Hepatocyte (in vitro differentiated cells): ENCODE results near the gene IVD. TPM values are rescaled to one million over a fixed set of nuclear protein-coding genes. Genes with fewer than 3 reads are reported as not detected.

Experiments used
- DNase-seq: peaks from one replicate; pipeline ENCODE4 v3.0.0-alpha.2; 2016; ENCODE audit warnings: low spot score
- H2AFZ ChIP-seq: fragments of 200-600 bp; sonication (generic); 2 replicates; pipeline ENCODE4 v1.6.0; 2016; ENCODE audit warnings: antibody characterized with exemption, mild to moderate bottlenecking
- H3K27ac ChIP-seq: fragments of 200-600 bp; sonication (generic); 2 replicates; pipeline ENCODE4 v1.5.1; 2016; ENCODE audit warnings: mild to moderate bottlenecking
- H3K27me3 ChIP-seq: fragments of 200-600 bp; sonication (generic); 2 replicates; pipeline ENCODE4 v1.6.1; 2016
- H3K36me3 ChIP-seq: fragments of 200-600 bp; sonication (generic); replicated peaks from 2 replicates; pipeline ENCODE4 v1.5.1; 2016; ENCODE audit warnings: low read depth; ENCODE audit not compliant: insufficient read depth
- H3K4me1 ChIP-seq: fragments of 200-600 bp; sonication (generic); 2 replicates; pipeline ENCODE4 v1.5.1; 2016; ENCODE audit warnings: mild to moderate bottlenecking, moderate library complexity; ENCODE audit not compliant: insufficient read depth
- H3K4me2 ChIP-seq: fragments of 200-600 bp; sonication (generic); 2 replicates; pipeline ENCODE4 v1.6.0; 2016
- H3K4me3 ChIP-seq: fragments of 200-600 bp; sonication (generic); 2 replicates; pipeline ENCODE4 v1.5.1; 2016; ENCODE audit warnings: mild to moderate bottlenecking
- H3K79me2 ChIP-seq: fragments of 200-600 bp; sonication (generic); 2 replicates; pipeline ENCODE4 v1.6.0; 2017; ENCODE audit warnings: mild to moderate bottlenecking
- H3K9me2 ChIP-seq: fragments of 200-600 bp; sonication (generic); replicated peaks from 2 replicates; pipeline ENCODE4 v1.6.0; 2017; ENCODE audit warnings: mild to moderate bottlenecking; ENCODE audit not compliant: insufficient read depth
- H3K9me3 ChIP-seq: fragments of 200-600 bp; sonication (generic); 2 replicates; pipeline ENCODE4 v1.5.1; 2016; ENCODE audit warnings: low read depth, mild to moderate bottlenecking
- H4K20me1 ChIP-seq: fragments of 200-600 bp; sonication (generic); 2 replicates; pipeline ENCODE4 v1.6.0; 2016; ENCODE audit warnings: mild to moderate bottlenecking; ENCODE audit not compliant: insufficient read depth, poor library complexity, severe bottlenecking
- EZH2 ChIP-seq: fragments of 200-600 bp; sonication (generic); IDR thresholded peaks from 2 replicates; pipeline ENCODE4 v1.6.1; 2016; ENCODE audit warnings: antibody characterized with exemption, mild to moderate bottlenecking, borderline replicate concordance
- EZH2phosphoT487 ChIP-seq: fragments of 200-600 bp; sonication (generic); IDR thresholded peaks from one replicate; pipeline ENCODE4 v1.6.1; 2018; ENCODE audit warnings: antibody characterized with exemption, mild to moderate bottlenecking, low read depth, moderate library complexity; ENCODE audit not compliant: unreplicated experiment, severe bottlenecking
- WGBS: methylation state at CpG from one replicate; pipeline ENCODE4 v1.1.6; 2016; ENCODE audit warnings: low lambda C conversion rate; ENCODE audit errors: missing lambda C conversion rate; 5-methylcytosine and 5-hydroxymethylcytosine counted together
- polyA plus RNA-seq: library from polyadenylated mRNA; unstranded; fragments of >200 nt; fragmentation: Nextera tagmentation; extraction: Ambion mirVana; gene quantifications from 2 replicates; pipeline ENCODE4 v1.2.1, GENCODE V29; 2016
- total RNA-seq: library from RNA; depleted of rRNA; stranded (reverse); fragments of >200 nt; gene quantifications from 2 replicates; pipeline ENCODE4 v1.2.3, GENCODE V29; 2014
- TF ChIP-seq, protein P1 (sequence below): fragments of 200-600 bp; sonication (generic); IDR thresholded peaks from 2 replicates; pipeline ENCODE4 v1.5.1; 2016; ENCODE audit warnings: antibody characterized with exemption, mild to moderate bottlenecking; ENCODE audit not compliant: poor library complexity

The IVD gene
- total and polyA plus RNA-seq, 2 experiments from 2014 or later = 31.5 to 71.6 TPM

DNA sequence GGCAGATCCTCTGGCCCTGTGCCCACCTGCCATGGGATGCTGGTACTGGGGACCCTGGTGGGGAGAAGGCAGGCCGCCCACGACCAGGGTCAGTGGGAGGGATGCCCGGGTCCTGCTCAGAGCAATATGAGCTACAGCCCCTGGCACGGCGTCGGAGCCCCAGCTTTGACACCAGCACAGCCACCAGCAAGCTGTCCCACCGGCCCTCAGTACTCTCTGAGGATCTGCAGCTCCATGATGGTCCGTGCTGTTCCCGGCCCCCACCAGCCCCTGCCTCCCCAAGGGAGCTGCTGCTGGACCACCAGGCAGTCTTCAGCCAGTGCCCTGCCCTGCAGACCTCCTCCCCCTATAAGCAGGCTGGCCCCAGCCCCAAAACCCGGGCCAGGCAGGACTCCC lies 36.1 kb upstream of the IVD start:
- no peaks in the 10 kb centered on the region for H3K9me2 ChIP-seq
- no peak overlapping the region for H3K4me3 ChIP-seq
- H4K20me1 ChIP-seq = no peaks in the 10 kb centered on the region
- no peak for DNase-seq
- no peaks in the 10 kb centered on the region for H3K27me3 ChIP-seq
- peaks cover 6% of the 10 kb centered on the region for H3K4me1 ChIP-seq
- WGBS = 96% methylated on average over 9 of the region's 10 CpGs
- TF ChIP-seq, protein P1, sequence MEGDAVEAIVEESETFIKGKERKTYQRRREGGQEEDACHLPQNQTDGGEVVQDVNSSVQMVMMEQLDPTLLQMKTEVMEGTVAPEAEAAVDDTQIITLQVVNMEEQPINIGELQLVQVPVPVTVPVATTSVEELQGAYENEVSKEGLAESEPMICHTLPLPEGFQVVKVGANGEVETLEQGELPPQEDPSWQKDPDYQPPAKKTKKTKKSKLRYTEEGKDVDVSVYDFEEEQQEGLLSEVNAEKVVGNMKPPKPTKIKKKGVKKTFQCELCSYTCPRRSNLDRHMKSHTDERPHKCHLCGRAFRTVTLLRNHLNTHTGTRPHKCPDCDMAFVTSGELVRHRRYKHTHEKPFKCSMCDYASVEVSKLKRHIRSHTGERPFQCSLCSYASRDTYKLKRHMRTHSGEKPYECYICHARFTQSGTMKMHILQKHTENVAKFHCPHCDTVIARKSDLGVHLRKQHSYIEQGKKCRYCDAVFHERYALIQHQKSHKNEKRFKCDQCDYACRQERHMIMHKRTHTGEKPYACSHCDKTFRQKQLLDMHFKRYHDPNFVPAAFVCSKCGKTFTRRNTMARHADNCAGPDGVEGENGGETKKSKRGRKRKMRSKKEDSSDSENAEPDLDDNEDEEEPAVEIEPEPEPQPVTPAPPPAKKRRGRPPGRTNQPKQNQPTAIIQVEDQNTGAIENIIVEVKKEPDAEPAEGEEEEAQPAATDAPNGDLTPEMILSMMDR = no peak
- TF ChIP-seq EZH2phosphoT487 = no peak
- H3K27ac ChIP-seq = no peak overlapping the region
- H2AFZ ChIP-seq = no peak overlapping the region
- no peaks in the 10 kb centered on the region for H3K9me3 ChIP-seq
- no peak overlapping the region for H3K4me2 ChIP-seq
- no peaks in the 10 kb centered on the region for H3K79me2 ChIP-seq
- no peaks in the 10 kb centered on the region for H3K36me3 ChIP-seq

DNA sequence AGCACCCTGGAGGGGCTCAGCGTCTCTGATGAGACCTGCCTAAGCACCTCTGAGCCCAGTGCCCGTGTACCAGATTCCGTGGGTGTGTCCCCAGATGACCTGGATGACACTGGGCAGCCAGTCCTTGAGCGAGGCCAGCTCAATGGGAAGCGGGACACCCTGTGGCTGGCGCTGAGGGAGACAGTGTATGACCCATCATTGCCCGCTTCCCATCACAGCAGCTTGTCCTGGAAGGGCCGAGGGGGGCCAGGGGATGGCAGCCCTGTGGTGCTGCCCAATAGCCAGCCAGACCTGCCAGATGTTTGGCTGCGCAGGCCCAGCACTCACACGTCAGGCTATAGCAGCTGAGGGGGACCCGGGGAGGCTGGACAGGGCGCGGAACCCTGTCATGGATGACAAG lies 35.6 kb upstream of the IVD start:
- no peaks in the 10 kb centered on the region for H3K9me3 ChIP-seq
- TF ChIP-seq EZH2phosphoT487 = no peak
- TF ChIP-seq, protein P1 = no peak
- no peak for TF ChIP-seq EZH2
- WGBS = 96% methylated on average over 13 of the region's 13 CpGs

DNA sequence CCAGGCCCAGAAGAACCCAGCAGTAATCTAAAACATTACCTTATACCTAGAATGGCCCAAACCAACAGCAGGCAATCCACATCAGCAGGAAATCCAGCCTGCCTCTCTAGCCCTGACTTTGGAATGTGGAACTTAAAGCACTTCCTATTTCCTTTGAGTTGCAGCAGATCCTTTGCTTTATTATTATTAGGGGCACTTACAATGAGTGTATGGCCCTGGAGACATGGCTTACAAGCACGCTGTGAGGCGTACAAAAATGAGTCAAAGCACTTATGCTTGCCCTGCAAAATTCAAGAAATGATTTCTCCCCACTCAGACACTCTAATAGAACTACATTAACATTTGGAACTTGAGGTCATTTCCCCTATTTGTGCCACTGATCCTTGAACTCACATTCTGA lies 32.6 kb upstream of the IVD start:
- no peaks in the 10 kb centered on the region for H3K9me3 ChIP-seq
- H3K4me3 ChIP-seq = no peak overlapping the region
- DNase-seq = no peak
- H3K79me2 ChIP-seq = no peaks in the 10 kb centered on the region
- H2AFZ ChIP-seq = no peak overlapping the region
- H3K27ac ChIP-seq = no peak overlapping the region
- H3K27me3 ChIP-seq = no peaks in the 10 kb centered on the region
- H3K4me1 ChIP-seq = no peaks in the 10 kb centered on the region
- H3K36me3 ChIP-seq = no peaks in the 10 kb centered on the region
- TF ChIP-seq, protein P1 = no peak
- no peak for TF ChIP-seq EZH2
- no peak for TF ChIP-seq EZH2phosphoT487
- 20% methylated on average over 2 of the region's 2 CpGs for WGBS
- H3K9me2 ChIP-seq = no peaks in the 10 kb centered on the region
- no peaks in the 10 kb centered on the region for H4K20me1 ChIP-seq
- H3K4me2 ChIP-seq = no peak overlapping the region

More for the DNA sequence above, 35.6 kb upstream of the IVD start:
- no peaks in the 10 kb centered on the region for H3K79me2 ChIP-seq
- DNase-seq = no peak
- H2AFZ ChIP-seq = no peak overlapping the region
- H4K20me1 ChIP-seq = no peaks in the 10 kb centered on the region
- H3K4me3 ChIP-seq = no peak overlapping the region
- no peak overlapping the region for H3K4me2 ChIP-seq
- H3K27me3 ChIP-seq = no peaks in the 10 kb centered on the region
- H3K9me2 ChIP-seq = no peaks in the 10 kb centered on the region
- H3K4me1 ChIP-seq = peaks cover 6% of the 10 kb centered on the region
- H3K36me3 ChIP-seq = no peaks in the 10 kb centered on the region
- H3K27ac ChIP-seq = no peak overlapping the region

DNA sequence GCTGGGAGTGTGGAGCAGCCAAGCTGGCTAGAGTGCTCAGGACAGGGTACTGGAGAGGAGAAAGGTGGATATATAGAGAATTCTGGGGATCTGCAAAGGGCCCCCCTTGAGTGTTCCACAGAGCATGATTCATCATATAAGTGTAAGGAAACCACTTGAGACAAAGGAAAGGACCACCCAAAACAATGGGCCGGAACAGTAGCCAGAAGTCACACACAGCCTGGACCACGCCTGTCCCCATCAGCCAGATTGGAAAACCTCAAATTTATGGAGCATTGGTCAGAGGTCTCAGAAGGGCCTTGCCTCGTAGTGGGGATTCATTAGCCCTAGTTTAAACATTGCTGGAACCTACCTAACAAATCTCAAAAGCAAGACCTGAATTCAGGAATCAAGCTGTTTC lies 28.0 kb upstream of the IVD start:
- no peaks in the 10 kb centered on the region for H3K27me3 ChIP-seq
- no peaks in the 10 kb centered on the region for H4K20me1 ChIP-seq
- no peaks in the 10 kb centered on the region for H3K9me3 ChIP-seq
- WGBS = 91% methylated on average over 3 of the region's 3 CpGs
- H3K4me1 ChIP-seq = no peaks in the 10 kb centered on the region
- H3K36me3 ChIP-seq = no peaks in the 10 kb centered on the region
- H3K9me2 ChIP-seq = no peaks in the 10 kb centered on the region
- TF ChIP-seq, protein P1 = no peak
- no peak overlapping the region for H2AFZ ChIP-seq
- no peaks in the 10 kb centered on the region for H3K79me2 ChIP-seq
- H3K4me3 ChIP-seq = no peak overlapping the region
- no peak overlapping the region for H3K4me2 ChIP-seq
- no peak for DNase-seq
- H3K27ac ChIP-seq = no peak overlapping the region
